HCT116 (cell line): ENCODE data around the gene CIC. TPM values are rescaled to one million over a fixed set of nuclear protein-coding genes. Genes with fewer than 3 reads are reported as not detected.

Experiments
- ATAC-seq: fragments of 200-7000 bp; cut with Tn5 transposase; 2 replicates; pipeline ENCODE4 v1.9.1; 2020; ENCODE audit warnings: mild to moderate bottlenecking, moderate library complexity
- BruUV-seq: library from RNA; stranded (reverse); fragments of 400-500 nt; replicated peaks from 2 replicates; lab custom pipeline; 2021; lab: Mats Ljungman, UMichigan
- CTCF ChIA-PET: fragments of 300-600 bp; sonication (Branson Sonifier 250); formaldehyde crosslinking; loops from one replicate; lab custom pipeline; 2021; ENCODE audit warnings: antibody characterized with exemption; lab: Charles Lee
- POLR2A ChIA-PET: fragments of 300-600, 350-600 bp; sonication (Branson Sonifier 250); formaldehyde crosslinking; loops from one replicate; lab custom pipeline; 2021; ENCODE audit warnings: antibody characterized with exemption; lab: Charles Lee
- RAD21 ChIA-PET, 2 experiments: fragments of 300-600 bp; sonication (Branson Sonifier 250); formaldehyde crosslinking; loops; one replicate each; lab custom pipeline; 2023; ENCODE audit warnings: low total read pairs in 2 of 2; ENCODE audit not compliant: uncharacterized antibody in 2 of 2, unreplicated experiment in 2 of 2, low non-redundant PET in 1 of 2; lab: Charles Lee
- DNase-seq: peaks from one replicate; pipeline ENCODE4 v3.0.0-alpha.2; 2010; ENCODE audit warnings: low read depth, low spot score
- H2AFZ ChIP-seq: fragments of 200-600 bp; shearing (Covaris generic), sonication (generic); 2 replicates; pipeline ENCODE4 v1.6.1; 2017; ENCODE audit warnings: low read depth, mixed run types, mixed read lengths, antibody characterized with exemption, low read length; ENCODE audit not compliant: poor library complexity, severe bottlenecking
- H3K27ac ChIP-seq: 2 replicates; pipeline ENCODE4 v1.5.1; 2012; ENCODE audit warnings: low read depth, low read length
- H3K27me3 ChIP-seq: fragments of 200-600 bp; sonication (generic); 2 replicates; pipeline ENCODE4 v1.6.1; 2016; ENCODE audit warnings: mixed run types, low read length, mixed read lengths; ENCODE audit not compliant: insufficient read depth
- H3K36me3 ChIP-seq, 2 experiments: fragments of 200-500 bp in 1 of 2; fragments of 200-600 bp in 1 of 2; sonication (Bioruptor generic) in 1 of 2; sonication (generic) in 1 of 2; 2 replicates each; pipeline versions ENCODE4 v1.5.1 to v1.6.1; 2014 to 2016; ENCODE audit warnings: low read length in 2 of 2, inconsistent platforms in 1 of 2, mixed read lengths in 1 of 2, mixed run types in 1 of 2; ENCODE audit not compliant: insufficient read depth in 2 of 2, control insufficient read depth in 1 of 2
- H3K4me1 ChIP-seq, 2 experiments: fragments of 200-600 bp in 1 of 2; sonication (generic) in 1 of 2; 2 replicates each; pipeline versions ENCODE4 v1.5.1 to v1.6.1; 2012 to 2017; ENCODE audit warnings: low read length in 2 of 2, inconsistent platforms in 1 of 2, mild to moderate bottlenecking in 1 of 2, mixed read lengths in 1 of 2, mixed run types in 1 of 2, moderate library complexity in 1 of 2; ENCODE audit not compliant: insufficient read depth in 2 of 2, control insufficient read depth in 1 of 2
- H3K4me2 ChIP-seq: fragments of 200-600 bp; sonication (generic); 2 replicates; pipeline ENCODE4 v1.6.1; 2017; ENCODE audit warnings: mixed run types, low read length, mixed read lengths
- H3K4me3 ChIP-seq, 2 experiments: fragments of 200-600 bp in 1 of 2; sonication (generic) in 1 of 2; replicated peaks in 1 of 2; 2 replicates each; pipeline ENCODE4 v1.5.1; 2011 to 2016; ENCODE audit warnings: low read length in 2 of 2, control low read depth in 1 of 2, low read depth in 1 of 2, mild to moderate bottlenecking in 1 of 2, mixed read lengths in 1 of 2, mixed run types in 1 of 2
- H3K79me2 ChIP-seq: fragments of 200-600 bp; sonication (generic); 2 replicates; pipeline ENCODE4 v1.6.1; 2017; ENCODE audit warnings: mild to moderate bottlenecking, mixed run types, low read length, moderate library complexity, mixed read lengths; ENCODE audit not compliant: insufficient read depth
- H3K9ac ChIP-seq: fragments of 200-600 bp; sonication (generic); 2 replicates; pipeline ENCODE4 v1.6.1; 2016; ENCODE audit warnings: low read length, mixed read lengths
- H3K9me2 ChIP-seq: fragments of 200-600 bp; sonication (generic), shearing (Covaris generic); 2 replicates; pipeline ENCODE4 v1.6.1; 2017; ENCODE audit warnings: mixed run types, mild to moderate bottlenecking, moderate library complexity; ENCODE audit not compliant: insufficient read depth
- H3K9me3 ChIP-seq, 2 experiments: fragments of 200-500 bp in 1 of 2; fragments of 200-600 bp in 1 of 2; sonication (Bioruptor generic) in 1 of 2; sonication (generic) in 1 of 2; 2 replicates each; pipeline ENCODE4 v1.6.1; 2014 to 2017; ENCODE audit warnings: low read length in 2 of 2, mixed read lengths in 2 of 2, inconsistent platforms in 1 of 2, low read depth in 1 of 2, mild to moderate bottlenecking in 1 of 2, mixed run types in 1 of 2, moderate library complexity in 1 of 2; ENCODE audit not compliant: control insufficient read depth in 1 of 2, insufficient read depth in 1 of 2
- H4K20me1 ChIP-seq: fragments of 200-600 bp; sonication (generic), shearing (Covaris generic); 2 replicates; pipeline ENCODE4 v1.6.1; 2017; ENCODE audit warnings: mixed run types, mild to moderate bottlenecking, moderate library complexity; ENCODE audit not compliant: insufficient read depth
- CBX3 ChIP-seq: IDR thresholded peaks from 2 replicates; pipeline ENCODE4 v1.6.1; 2012; ENCODE audit warnings: low read depth
- CTCF ChIP-seq, 3 experiments: fragments of 200-600 bp in 1 of 3; sonication (generic) in 1 of 3; IDR thresholded peaks in 2 of 3; conservative IDR thresholded peaks in 1 of 3; 2 replicates each; pipeline ENCODE4 v1.5.1; 2012 to 2017; ENCODE audit warnings: low read depth in 2 of 3, low read length in 2 of 3, antibody characterized with exemption in 1 of 3, borderline replicate concordance in 1 of 3, control low read depth in 1 of 3, mild to moderate bottlenecking in 1 of 3, mixed read lengths in 1 of 3, mixed run types in 1 of 3, moderate library complexity in 1 of 3; ENCODE audit not compliant: insufficient read depth in 1 of 3
- ELF1 ChIP-seq: IDR thresholded peaks from 2 replicates; pipeline ENCODE4 v1.6.1; 2012; ENCODE audit warnings: low read depth, borderline replicate concordance
- SIN3A ChIP-seq: IDR thresholded peaks from 2 replicates; pipeline ENCODE4 v1.6.1; 2012; ENCODE audit warnings: low read depth
- SRF ChIP-seq: IDR thresholded peaks from 2 replicates; pipeline ENCODE4 v1.6.1; 2012; ENCODE audit warnings: low read depth
- intact Hi-C: fragments of 100-400 bp; cut with micrococcal nuclease; formaldehyde crosslinking; loops from 2 replicates; pipeline ENCODE4 v1.10.0; 2022
- total RNA-seq: library from RNA; stranded (reverse); gene quantifications from one replicate; pipeline ENCODE4 v1.2.1, GENCODE V29; 2021; ENCODE audit not compliant: unreplicated experiment

CIC gene
- total RNA-seq, 1 experiment from 2014 or later = 52.0 TPM

GRCh38 chr19:42228641-42229040 is 40.4 kb upstream of the CIC start:
- no peaks in the 10 kb centered on the region for H4K20me1 ChIP-seq
- CTCF ChIA-PET = no interaction called here
- RAD21 ChIA-PET = no interaction called here
- H3K4me3 ChIP-seq = no peak overlapping the region
- no peak overlapping the region for H2AFZ ChIP-seq
- no peak overlapping the region for H3K9ac ChIP-seq
- H3K36me3 ChIP-seq = peaks cover 29 to 51% of the 10 kb centered on the region in 2 experiments
- no TSS peak for BruUV-seq
- H3K4me2 ChIP-seq = no peak overlapping the region
- intact Hi-C loops = no loop called here
- H3K27me3 ChIP-seq = no peaks in the 10 kb centered on the region
- H3K9me2 ChIP-seq = no peaks in the 10 kb centered on the region
- H3K79me2 ChIP-seq = peaks cover 70% of the 10 kb centered on the region; the same call in 1 of the 2 replicates
- POLR2A ChIA-PET = interaction anchor here (0.8 kb wide), 1 partner anchor 21 kb away, joined by 3 read pairs; no protein-coding TSS in a partner anchor
- no peak overlapping the region for H3K27ac ChIP-seq
- no peaks in the 10 kb centered on the region for H3K4me1 ChIP-seq
- DNase-seq = no peak
- no peak for ATAC-seq
- no peaks in the 10 kb centered on the region for H3K9me3 ChIP-seq
- TF ChIP-seq CBX3 = no peak
- TF ChIP-seq ELF1 = no peak
- no peak for TF ChIP-seq SIN3A
- TF ChIP-seq, all 23 proteins: peak for 0

GRCh38 chr19:42229301-42229854 is 39.7 kb upstream of the CIC start:
- Histone ChIP-seq H2AFZ (no peak overlapping the region), H3K4me3 (no peak overlapping the region), H4K20me1 (no peaks in the 10 kb centered on the region), H3K27ac (0 out of 2 replicates have a peak overlapping the region, but pooled peaks have one; percentile 13), H3K9me2 (no peaks in the 10 kb centered on the region), H3K4me1 (no peaks in the 10 kb centered on the region), H3K36me3 (peaks cover 35 to 56% of the 10 kb centered on the region in 2 experiments), H3K9me3 (no peaks in the 10 kb centered on the region), H3K4me2 (no peak overlapping the region), H3K9ac (no peak overlapping the region), H3K79me2 (peaks cover 71% of the 10 kb centered on the region; the same call in 1 of the 2 replicates), H3K27me3 (no peaks in the 10 kb centered on the region)
- ChIA-PET POLR2A (no interaction called here), CTCF (no interaction called here), RAD21 (no interaction called here)
- TF ChIP-seq CTCF (IDR thresholded peaks at IDR 0.05 in 2 of 3, conservative IDR thresholded peaks at IDR 0.05 in 1 of 3; ENCODE audit: borderline replicate concordance in 1 of 3, insufficient read depth in 1 of 3, low read depth in 2 of 3, low read length in 2 of 3) (peak in 2 of 3 experiments; percentile 21 to 30; a peak in 1 of 6 replicates), SRF (no peak)
- intact Hi-C loops = no loop called here
- peak; percentile 51 for ATAC-seq
- no peak for DNase-seq
- no TSS peak for BruUV-seq
